T-helper 1 cell treated with Interleukin-12 subunit alpha and Interleukin-12 subunit beta and Interleukin-4 antibody, amounts not matched to agents 30 μg/mL and 1 μg/mL, for 36 hours (primary cell): ENCODE data around the gene P2RY13.

Experiments used
- H3K27ac Mint-ChIP-seq: one replicate; pipeline ENCODE4 v1.8.0; 2021; ENCODE audit warnings: mild to moderate bottlenecking, mixed read lengths
- H3K27me3 Mint-ChIP-seq: one replicate; pipeline ENCODE4 v1.8.0; 2021; ENCODE audit warnings: low read depth, mixed read lengths
- H3K36me3 Mint-ChIP-seq: one replicate; pipeline ENCODE4 v1.8.0; 2021; ENCODE audit warnings: low read depth, mixed read lengths
- H3K4me1 Mint-ChIP-seq: one replicate; pipeline ENCODE4 v1.8.0; 2021; ENCODE audit warnings: low read depth, mixed read lengths
- H3K4me3 Mint-ChIP-seq: one replicate; pipeline ENCODE4 v1.8.0; 2021; ENCODE audit warnings: mild to moderate bottlenecking, moderate library complexity, mixed read lengths
- H3K9me3 Mint-ChIP-seq: one replicate; pipeline ENCODE4 v1.8.0; 2021; ENCODE audit warnings: mixed read lengths

Gene P2RY13

DNA sequence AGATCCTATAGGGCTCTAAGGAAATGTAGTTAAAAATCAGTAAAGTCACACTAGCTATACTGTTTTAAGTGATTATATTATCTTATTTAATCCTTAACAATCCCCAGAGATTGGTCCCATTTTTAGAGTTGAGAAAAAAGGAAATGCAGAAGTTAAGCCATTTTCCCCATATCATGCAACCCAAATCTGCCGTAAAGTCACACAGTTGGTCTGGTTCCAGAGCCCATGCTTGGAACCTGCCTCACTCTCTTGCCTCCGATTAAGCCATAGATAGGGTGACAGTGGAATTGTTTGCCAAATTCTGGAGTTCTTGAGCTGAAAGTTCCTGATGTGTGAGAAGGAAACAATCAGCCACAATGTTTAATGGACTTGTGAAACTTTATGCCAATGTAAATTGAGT is 2.3 kb upstream of the P2RY13 start:
- H3K9me3 Mint-ChIP-seq: no peaks in the 10 kb centered on the region
- no peak overlapping the region for H3K4me3 Mint-ChIP-seq
- no peak overlapping the region for H3K27ac Mint-ChIP-seq
- peaks cover 27% of the 10 kb centered on the region for H3K27me3 Mint-ChIP-seq
- H3K36me3 Mint-ChIP-seq: no peaks in the 10 kb centered on the region
- H3K4me1 Mint-ChIP-seq: peaks cover 6% of the 10 kb centered on the region

DNA sequence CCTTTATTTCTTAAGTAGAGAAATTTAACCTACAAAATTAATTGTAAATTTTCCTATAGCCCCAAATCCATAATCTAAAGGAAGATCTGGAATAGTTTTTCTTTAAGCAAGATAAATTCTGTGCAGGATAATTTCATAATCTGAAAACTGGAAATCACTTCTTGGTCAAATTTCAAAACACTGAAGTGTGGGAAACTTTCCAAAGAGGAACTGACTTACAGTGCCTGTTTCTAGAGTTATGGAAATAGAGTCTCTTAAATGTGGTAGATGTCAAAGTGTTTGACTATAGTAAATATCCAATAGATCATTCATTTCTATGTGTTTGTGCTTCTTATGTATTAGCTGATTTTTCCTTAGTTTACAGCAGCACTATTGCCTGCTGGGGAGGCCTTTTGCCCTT is 1.6 kb upstream of the P2RY13 start:
- Mint-ChIP-seq H3K4me3 (no peak overlapping the region), H3K9me3 (no peaks in the 10 kb centered on the region), H3K36me3 (no peaks in the 10 kb centered on the region), H3K4me1 (peaks cover 6% of the 10 kb centered on the region), H3K27me3 (peaks cover 21% of the 10 kb centered on the region), H3K27ac (no peak overlapping the region)

- Mint-ChIP-seq H3K27me3 (peaks cover 19% of the 10 kb centered on the region), H3K4me3 (no peak overlapping the region), H3K9me3 (no peaks in the 10 kb centered on the region), H3K27ac (no peak overlapping the region), H3K36me3 (no peaks in the 10 kb centered on the region), H3K4me1 (peaks cover 6% of the 10 kb centered on the region)
Measured at GRCh38 chr3:151330379-151330778, 1.0 kb upstream of the P2RY13 start.

- Mint-ChIP-seq H3K27ac (no peak overlapping the region), H3K4me3 (peak overlapping the region; percentile 9), H3K9me3 (no peaks in the 10 kb centered on the region)
Measured at GRCh38 chr3:151328298-151328995, 902 bp downstream of the P2RY13 start.

GRCh38 chr3:151327571-151328198 is 1.7 kb downstream of the P2RY13 start:
- H3K27ac Mint-ChIP-seq: no peak overlapping the region
- H3K27me3 Mint-ChIP-seq: peaks cover 23% of the 10 kb centered on the region
- no peaks in the 10 kb centered on the region for H3K36me3 Mint-ChIP-seq
- H3K4me1 Mint-ChIP-seq: peaks cover 6% of the 10 kb centered on the region
- no peaks in the 10 kb centered on the region for H3K9me3 Mint-ChIP-seq
- H3K4me3 Mint-ChIP-seq: no peak overlapping the region

More at GRCh38 chr3:151328298-151328995, 902 bp downstream of the P2RY13 start:
- Mint-ChIP-seq H3K27me3 (peaks cover 23% of the 10 kb centered on the region), H3K36me3 (no peaks in the 10 kb centered on the region), H3K4me1 (peaks cover 6% of the 10 kb centered on the region)

GRCh38 chr3:151322511-151322910 is 6.8 kb downstream of the P2RY13 start:
- no peak overlapping the region for H3K4me3 Mint-ChIP-seq
- H3K9me3 Mint-ChIP-seq: no peaks in the 10 kb centered on the region
- no peaks in the 10 kb centered on the region for H3K36me3 Mint-ChIP-seq
- H3K4me1 Mint-ChIP-seq: no peaks in the 10 kb centered on the region
- H3K27ac Mint-ChIP-seq: no peak overlapping the region
- H3K27me3 Mint-ChIP-seq: peaks cover 11% of the 10 kb centered on the region

DNA sequence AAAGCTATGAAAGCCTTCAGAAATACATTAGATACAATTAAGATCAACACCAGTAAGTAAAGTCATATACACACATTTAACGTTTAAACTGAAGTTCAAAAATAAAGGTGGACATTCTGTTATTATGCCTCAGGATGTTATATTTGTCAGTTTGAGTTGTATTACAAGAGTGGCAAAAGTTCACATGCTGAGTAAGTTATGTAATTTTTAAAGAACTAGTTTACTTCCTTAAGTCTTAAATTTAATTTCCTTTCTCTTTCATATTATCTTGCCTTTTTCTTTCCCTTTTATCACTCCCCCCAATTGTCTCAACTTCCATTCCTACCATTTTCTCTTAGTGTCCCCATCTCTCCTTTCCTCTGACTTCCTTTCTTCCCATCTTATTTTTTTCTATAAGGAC is 7.8 kb downstream of the P2RY13 start:
- Mint-ChIP-seq H3K27ac (no peak overlapping the region), H3K27me3 (peaks cover 11% of the 10 kb centered on the region), H3K36me3 (no peaks in the 10 kb centered on the region), H3K4me3 (no peak overlapping the region), H3K9me3 (no peaks in the 10 kb centered on the region), H3K4me1 (peaks cover 3% of the 10 kb centered on the region)

GRCh38 chr3:151320131-151320530 is 9.2 kb downstream of the P2RY13 start:
- Mint-ChIP-seq H3K4me3 (no peak overlapping the region), H3K4me1 (peaks cover 10% of the 10 kb centered on the region), H3K36me3 (no peaks in the 10 kb centered on the region), H3K27me3 (peaks cover 8% of the 10 kb centered on the region), H3K9me3 (no peaks in the 10 kb centered on the region), H3K27ac (no peak overlapping the region)

- no peak overlapping the region for H3K4me3 Mint-ChIP-seq
Measured at GRCh38 chr3:151319628-151320027, 9.7 kb downstream of the P2RY13 start.

GRCh38 chr3:151318991-151319390 is 10.4 kb downstream of the P2RY13 start:
- Mint-ChIP-seq H3K4me3 (no peak overlapping the region), H3K27me3 (peaks cover 6% of the 10 kb centered on the region), H3K27ac (no peak overlapping the region), H3K9me3 (no peaks in the 10 kb centered on the region), H3K36me3 (no peaks in the 10 kb centered on the region), H3K4me1 (peaks cover 11% of the 10 kb centered on the region)

More at GRCh38 chr3:151319628-151320027, 9.7 kb downstream of the P2RY13 start:
- Mint-ChIP-seq H3K27ac (no peak overlapping the region), H3K4me1 (peaks cover 11% of the 10 kb centered on the region), H3K27me3 (peaks cover 9% of the 10 kb centered on the region), H3K36me3 (no peaks in the 10 kb centered on the region), H3K9me3 (no peaks in the 10 kb centered on the region)

DNA sequence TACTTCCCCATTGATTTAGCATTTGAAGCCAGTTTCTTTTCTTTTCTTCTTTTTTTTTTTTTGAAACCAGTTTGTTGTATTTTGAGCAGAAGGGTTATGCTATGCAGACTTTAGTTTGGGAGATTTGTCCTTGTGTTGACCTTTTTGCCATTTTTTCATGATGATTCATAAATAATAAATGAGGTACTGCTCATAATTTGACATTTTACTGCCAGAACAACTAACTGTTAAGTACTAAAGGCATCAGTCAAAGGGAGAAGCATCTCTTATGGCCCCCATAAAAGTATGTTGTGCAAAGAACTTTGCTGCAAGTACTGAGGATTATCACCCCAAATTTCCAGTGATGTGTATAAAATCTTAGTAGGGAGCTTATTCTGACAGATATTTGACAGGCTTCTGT is 11.0 kb downstream of the P2RY13 start:
- Mint-ChIP-seq H3K4me1 (peaks cover 11% of the 10 kb centered on the region), H3K36me3 (no peaks in the 10 kb centered on the region), H3K27me3 (peaks cover 6% of the 10 kb centered on the region), H3K27ac (no peak overlapping the region), H3K9me3 (no peaks in the 10 kb centered on the region), H3K4me3 (no peak overlapping the region)

DNA sequence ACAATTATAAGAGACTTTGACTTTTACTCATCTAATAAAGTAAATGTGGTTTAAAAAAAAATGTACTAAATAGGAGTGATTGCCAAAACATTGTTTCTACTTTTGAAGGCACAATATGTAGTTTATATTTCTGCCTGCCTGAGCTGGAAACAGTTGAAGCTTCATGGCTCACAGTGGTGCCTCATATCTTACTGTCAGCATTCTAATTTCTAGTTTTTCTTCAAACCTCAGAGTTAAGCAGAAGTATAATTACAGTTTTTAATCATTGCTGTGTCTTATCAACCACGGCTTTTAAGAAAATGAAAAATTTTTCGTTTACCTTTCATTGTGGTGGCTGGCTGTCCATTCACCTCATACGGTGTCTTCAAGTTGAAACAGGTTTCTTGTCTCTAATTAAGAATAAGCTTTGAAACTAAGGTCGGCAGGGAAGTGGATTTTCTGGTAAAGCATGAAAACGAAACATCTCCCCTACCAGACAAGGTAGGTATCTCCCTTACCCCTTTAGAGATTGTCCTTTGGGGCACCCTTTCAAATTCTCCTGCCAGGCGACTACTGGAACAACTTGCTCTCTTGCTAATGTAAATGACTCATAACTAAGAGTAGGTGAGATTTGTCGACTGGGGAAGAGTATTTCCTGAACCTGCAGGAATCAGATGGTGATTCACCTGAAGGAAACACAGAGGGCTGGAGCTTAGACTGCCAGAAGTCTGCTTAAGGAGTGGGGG is 12.9 kb downstream of the P2RY13 start, which contains the start of gene GPR87:
GPR87 (minus strand) TSS at position 554 of the 725 bp plus-strand sequence. CDS start 16,720 bp downstream, outside the sequence.
- no peaks in the 10 kb centered on the region for H3K9me3 Mint-ChIP-seq
- no peak within 1 kb of the TSS for H3K4me3 Mint-ChIP-seq
- H3K27me3 Mint-ChIP-seq: peaks cover 6% of the 10 kb centered on the region
- H3K27ac Mint-ChIP-seq: no peak within 1 kb of the TSS
- H3K36me3 Mint-ChIP-seq: no peaks in the 10 kb centered on the region
- H3K4me1 Mint-ChIP-seq: peaks cover 11% of the 10 kb centered on the region

DNA sequence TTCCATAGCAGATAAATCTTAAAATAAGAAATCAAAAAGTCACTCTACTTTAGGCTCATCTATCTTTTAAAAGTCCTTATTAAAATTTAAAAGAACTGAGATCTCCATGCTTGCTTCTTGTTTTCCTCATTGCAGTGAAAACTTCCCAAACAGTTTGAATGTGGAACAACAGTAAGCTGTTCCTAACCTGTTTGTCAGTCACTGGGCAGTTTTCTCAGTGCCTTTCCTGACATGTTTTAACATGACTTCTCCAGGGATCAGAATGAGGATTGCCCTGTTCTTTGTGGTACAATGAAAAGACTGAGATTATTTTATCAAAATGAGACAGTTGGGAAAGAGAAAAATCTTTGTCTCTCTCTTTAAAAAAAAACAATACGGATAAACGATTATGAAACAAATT is 13.5 kb downstream of the P2RY13 start:
- Mint-ChIP-seq H3K4me3 (no peak overlapping the region), H3K27ac (no peak overlapping the region), H3K9me3 (no peaks in the 10 kb centered on the region), H3K4me1 (peaks cover 11% of the 10 kb centered on the region), H3K36me3 (no peaks in the 10 kb centered on the region), H3K27me3 (peaks cover 6% of the 10 kb centered on the region)

- Mint-ChIP-seq H3K36me3 (no peaks in the 10 kb centered on the region), H3K27ac (no peak overlapping the region), H3K27me3 (peaks cover 6% of the 10 kb centered on the region), H3K4me3 (no peak overlapping the region), H3K9me3 (no peaks in the 10 kb centered on the region), H3K4me1 (peaks cover 11% of the 10 kb centered on the region)
Measured at GRCh38 chr3:151315136-151315535, 14.2 kb downstream of the P2RY13 start.

DNA sequence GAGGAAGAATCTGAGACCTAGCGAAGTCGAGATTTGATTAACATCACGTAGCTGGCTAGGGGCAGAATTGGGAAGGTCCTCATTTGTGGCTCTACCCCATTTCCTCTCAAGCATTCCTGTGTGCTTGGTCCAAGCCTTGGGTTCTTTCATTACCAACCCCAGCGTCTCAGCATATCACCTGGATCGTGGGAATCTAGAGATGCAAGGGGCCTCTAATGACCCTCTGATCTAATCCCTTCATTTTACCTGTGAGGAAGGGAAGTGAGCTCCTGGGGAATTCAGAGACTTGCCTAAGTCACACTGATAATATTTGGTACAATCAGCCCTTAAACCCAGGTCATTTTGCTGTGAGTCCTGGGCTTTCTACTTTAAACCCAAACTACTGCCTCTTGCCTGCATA is 14.8 kb downstream of the P2RY13 start:
- H3K27me3 Mint-ChIP-seq: peaks cover 6% of the 10 kb centered on the region
- H3K4me1 Mint-ChIP-seq: peaks cover 11% of the 10 kb centered on the region
- H3K9me3 Mint-ChIP-seq: no peaks in the 10 kb centered on the region
- no peaks in the 10 kb centered on the region for H3K36me3 Mint-ChIP-seq
- no peak overlapping the region for H3K27ac Mint-ChIP-seq
- no peak overlapping the region for H3K4me3 Mint-ChIP-seq
